GDM1 (cell line): Measurements from ENCODE around the gene KSR1.
"Not testable (repeated sequence)": the region's sequence is repeated elsewhere in the genome, so short reads cannot be mapped to it uniquely, and the experiment has no call there.

Source experiments
- DNase-seq: peaks from one replicate; lab custom pipeline; 2025; lab: John Stamatoyannopoulos, UW

KSR1 gene

GRCh38 chr17:27610304-27610677 is 154.0 kb downstream of the KSR1 start:
- no peak for DNase-seq

DNA sequence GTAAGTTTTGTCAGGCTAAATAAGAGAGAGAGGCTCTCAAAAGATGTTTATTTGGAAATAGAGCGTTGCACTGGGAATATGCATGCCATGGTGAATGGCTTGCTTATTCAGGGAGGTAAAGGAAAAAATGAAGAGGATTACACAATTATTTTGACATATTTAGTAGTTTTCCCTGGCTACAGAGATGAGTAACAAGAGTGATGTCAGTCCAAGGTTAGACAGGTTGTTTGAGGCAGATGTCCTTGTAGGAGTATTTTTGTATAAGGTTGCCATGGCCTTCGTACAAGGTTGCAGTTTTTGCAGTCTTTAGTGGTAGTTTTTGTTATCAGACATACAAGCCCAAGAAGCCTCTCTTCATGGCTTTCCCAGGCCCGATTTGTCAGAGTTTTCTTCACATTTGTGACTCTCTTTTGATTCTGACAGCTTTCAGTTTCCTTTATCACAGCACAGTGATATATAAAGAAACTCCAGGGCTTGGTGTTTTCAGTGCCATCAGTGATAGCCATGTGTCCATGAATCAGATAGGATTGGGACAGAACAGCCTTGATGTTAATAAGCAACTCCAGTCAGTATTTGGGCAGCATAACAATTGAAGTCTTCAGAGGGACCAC is 156.0 kb downstream of the KSR1 start:
- DNase-seq, result no peak

DNA sequence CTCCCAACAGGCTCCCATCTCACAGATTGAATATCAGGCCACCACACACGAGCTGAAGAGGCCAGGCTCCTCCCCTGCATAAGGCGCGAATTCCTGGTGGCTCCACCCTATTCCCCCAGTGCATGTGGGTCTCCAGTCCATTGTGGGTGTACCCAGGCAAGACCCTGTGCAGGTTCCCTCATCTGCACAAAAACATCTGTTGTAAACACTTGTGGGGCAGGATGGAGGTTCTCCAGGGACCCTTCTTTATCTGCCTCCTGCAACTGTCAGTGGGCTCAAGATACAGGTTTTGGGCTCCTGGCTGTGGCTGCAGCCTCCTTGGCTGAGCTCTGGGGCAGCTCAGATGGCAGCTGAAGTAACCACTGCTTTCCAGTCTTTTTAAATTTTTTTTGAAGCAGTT is 157.2 kb downstream of the KSR1 start:
- no peak for DNase-seq

GRCh38 chr17:27615121-27615520 is 158.9 kb downstream of the KSR1 start:
- DNase-seq, result no peak

- no peak for DNase-seq
Observed at GRCh38 chr17:27616414-27616813, 160.2 kb downstream of the KSR1 start.

GRCh38 chr17:27618417-27618816 is 162.2 kb downstream of the KSR1 start:
- DNase-seq, result no peak

DNA sequence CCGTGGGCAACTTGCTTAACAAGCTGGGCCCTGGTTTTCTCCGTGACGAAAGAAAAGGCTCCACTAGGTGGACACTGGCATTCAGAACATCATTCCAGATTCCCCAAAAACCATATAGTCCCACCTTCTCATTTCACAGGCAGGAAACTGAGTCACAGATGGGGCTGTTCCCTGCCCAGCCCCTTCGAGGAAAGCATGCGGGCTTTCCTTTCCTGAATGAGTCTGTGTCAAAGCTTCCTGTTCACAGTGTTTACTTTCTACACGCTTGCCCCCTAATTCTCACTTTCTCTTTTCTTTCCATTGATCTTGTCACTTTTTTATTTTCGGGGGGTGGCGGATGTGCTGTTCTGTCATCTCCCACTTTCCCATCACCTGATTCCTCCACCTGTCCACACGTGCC is 164.5 kb downstream of the KSR1 start:
- no peak for DNase-seq

DNA sequence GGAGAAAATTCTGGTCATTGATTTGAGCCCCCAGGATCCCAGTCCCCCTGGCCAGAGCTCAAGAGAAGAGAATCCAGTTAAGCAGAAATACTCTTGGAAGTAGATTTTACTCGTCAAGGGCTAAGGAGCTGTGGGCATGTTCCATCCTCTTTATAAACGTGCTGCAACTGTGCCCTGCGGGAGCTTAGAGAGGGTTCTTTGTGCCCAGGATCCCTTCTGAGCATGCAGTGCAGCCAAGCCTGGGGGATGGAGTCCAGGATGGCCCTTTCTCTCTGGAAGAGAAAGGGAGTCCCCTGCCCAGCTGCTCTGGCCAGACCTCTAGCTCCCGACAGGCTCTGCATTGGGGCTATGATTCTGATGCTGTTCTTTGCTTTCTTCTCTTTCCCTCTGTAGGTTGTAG is 165.3 kb downstream of the KSR1 start:
- no peak for DNase-seq

GRCh38 chr17:27621942-27622559 is 165.8 kb downstream of the KSR1 start:
- no peak for DNase-seq

DNA sequence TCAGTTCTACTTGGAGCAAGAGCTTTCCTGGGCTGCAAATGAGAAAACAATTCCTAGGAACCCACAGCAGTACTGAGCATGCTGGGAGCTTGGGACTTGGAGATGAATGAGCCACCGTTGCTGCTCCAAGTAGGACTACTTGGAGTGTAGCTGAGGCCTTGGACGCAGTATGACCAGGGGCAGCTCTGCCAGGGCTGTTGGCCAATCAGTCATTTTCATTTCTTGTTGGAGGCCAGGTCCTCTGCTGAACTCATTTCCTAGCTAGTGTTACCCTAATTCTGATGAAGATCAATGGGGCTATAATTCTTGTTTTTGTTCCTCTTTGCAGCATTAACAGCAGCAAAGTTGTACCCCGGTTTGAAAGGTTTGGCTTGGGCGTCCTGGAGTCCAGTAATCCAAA is 166.7 kb downstream of the KSR1 start:
- DNase-seq, result no peak

DNA sequence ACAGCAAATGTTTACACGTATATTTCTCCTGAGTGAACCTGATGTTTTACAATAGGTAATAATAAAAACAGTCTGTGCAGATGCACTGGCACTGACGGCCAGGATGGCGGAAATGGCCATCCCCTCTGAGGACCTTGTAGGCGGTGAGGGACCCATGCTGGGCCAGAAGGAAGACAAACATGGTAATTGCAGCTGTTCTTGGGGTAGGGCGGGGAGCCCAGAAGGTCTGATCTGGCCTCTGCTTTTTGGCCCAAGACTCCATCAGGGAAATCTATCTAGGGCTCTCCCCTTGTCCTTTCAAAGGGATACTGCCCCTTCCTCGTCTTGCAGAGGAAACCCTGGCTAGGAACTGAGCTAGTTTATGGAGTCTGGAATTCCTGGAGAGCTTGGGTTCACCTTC is 167.4 kb downstream of the KSR1 start:
- DNase-seq, result no peak

- no peak for DNase-seq
Observed at GRCh38 chr17:27624539-27624938, 168.3 kb downstream of the KSR1 start.

DNA sequence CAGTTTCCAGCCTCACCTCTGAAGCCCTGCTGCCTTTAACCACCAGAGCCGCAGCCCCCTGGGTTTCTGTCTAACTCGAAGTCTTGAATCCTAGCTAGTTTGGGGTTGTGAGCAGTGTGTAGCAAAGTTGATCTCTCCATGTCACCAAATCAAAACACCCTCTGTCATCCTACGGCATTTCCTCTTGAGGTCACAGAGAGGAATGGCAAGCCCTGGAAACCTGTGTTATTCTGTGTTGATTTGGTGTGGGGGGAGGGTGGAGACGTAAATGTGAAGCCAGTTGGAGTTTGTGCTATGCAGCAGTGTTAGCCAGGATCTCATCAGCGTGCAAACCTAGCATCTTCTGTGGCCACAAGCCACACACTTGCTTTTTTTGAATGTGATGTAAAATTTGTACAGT is 169.6 kb downstream of the KSR1 start:
- DNase-seq, result no peak

- no peak for DNase-seq
Observed at GRCh38 chr17:27627514-27627913, 171.3 kb downstream of the KSR1 start.

DNA sequence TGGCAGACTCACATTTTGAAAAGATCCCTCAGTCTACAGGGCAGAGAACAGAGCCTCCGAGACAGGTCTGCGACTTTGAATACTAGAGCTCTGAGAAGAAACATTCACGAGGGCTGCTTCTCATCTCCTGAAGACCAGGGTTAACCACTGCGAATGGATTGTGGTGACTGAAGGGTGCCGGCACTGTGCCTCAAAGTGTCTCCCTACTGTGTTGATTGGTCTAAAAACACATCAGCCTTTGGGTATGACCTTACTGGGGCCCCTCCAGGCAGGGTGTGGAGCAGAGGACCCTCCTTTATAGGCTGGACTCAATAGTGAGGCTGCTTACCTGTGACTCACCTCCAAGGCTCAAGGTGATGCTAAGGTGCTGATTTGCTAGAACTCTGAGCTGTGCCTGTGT is 172.1 kb downstream of the KSR1 start:
- DNase-seq, result no peak

- DNase-seq, result not testable (repeated sequence)
Observed at GRCh38 chr17:27629260-27629659, 173.0 kb downstream of the KSR1 start.

GRCh38 chr17:27630607-27631410 is 174.6 kb downstream of the KSR1 start, which contains the start of gene LGALS9:
TSS of gene LGALS9 (plus strand) at chr17:27631188. CDS start at chr17:27631266, 78 bp downstream.
- peak; percentile 50 for DNase-seq

DNA sequence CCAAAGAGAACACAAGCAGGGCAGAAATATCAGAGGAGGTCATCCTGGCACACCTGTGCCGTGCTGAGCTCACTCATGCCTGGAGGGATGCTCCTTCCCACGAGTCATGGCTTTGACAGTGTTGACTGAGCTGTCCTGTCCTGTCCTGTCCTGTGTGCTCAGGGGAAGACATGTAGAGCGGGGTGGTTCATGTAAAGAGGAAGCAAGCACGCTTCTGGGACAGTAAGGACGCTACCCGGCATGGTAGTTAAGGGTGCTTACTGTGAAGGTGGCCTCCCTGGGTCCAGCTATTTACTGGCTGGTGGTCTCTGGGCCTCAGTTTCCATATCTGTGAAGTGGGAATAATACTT is 175.1 kb downstream of the KSR1 start:
- DNase-seq, result peak; percentile 32

- DNase-seq, result no peak
Observed at GRCh38 chr17:27631897-27632725, 175.9 kb downstream of the KSR1 start.

DNA sequence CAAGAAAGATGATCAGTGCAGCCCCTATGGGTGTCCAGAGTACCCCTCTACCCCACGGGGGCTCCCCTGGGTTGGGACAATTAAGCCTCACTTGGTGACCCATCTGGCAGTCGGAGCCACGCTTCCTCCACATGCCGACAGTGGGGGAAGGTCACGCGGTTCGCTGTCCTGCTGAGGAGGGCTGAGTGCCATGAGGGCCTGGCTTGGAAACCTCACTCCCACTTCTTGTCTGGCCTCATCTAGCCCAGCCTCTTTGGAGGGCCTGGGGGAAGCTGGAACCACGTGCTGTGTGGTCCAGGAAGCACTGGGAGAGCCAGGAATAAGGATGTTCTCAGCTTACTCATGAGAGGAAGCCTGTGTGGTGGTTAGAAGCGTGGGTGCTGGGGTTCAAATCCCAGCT is 176.5 kb downstream of the KSR1 start:
- DNase-seq, result peak; percentile 23

DNA sequence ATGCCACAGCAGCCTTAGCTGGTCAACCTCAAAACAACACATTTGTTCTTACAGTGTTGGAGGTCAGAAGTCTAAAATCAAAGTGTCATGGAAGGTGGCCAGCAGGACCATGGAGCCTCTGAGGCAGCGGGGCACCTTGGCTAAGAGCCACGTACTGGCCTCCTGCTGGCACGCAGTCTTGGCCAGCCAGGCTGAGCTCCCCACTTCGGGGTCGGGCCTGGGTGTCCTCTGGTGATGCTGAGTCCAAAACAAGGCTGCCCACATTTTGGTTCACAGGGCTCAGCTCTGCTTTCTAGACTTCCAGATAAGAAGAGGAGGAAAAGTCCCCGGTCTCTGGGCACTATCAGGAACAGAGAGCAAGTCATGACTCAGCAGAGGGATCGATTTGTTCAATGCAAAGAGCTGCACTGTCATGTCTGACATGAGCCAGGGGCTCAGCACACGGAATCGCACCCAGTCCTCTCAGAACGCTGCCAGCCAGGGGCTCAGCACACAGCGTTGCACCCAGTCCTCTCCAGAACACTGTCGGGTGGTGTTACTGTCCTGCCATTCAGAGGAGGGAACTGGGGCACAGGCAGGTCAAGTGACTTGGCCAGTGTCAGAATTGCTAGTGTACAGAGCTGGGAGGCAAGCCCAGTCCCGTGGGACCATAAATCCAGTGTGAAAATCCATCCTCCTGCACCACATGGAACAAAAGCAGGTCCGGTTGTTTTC is 177.2 kb downstream of the KSR1 start:
- DNase-seq, result no peak

DNA sequence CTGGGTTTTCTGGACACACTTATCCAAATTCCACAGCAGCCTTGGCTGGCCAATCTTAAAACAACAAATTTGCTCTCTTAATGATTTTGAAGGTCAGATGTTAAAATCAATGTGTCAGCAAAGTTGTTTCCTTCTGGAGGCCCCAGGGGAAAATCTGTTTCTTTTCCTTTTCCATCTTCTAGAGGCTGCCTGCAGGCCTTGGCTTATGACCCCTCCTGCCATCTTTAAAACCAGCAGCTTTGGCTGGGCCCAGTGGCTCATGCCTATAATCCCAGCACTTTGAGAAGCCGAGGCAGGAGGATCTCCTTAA is 177.7 kb downstream of the KSR1 start:
- no peak for DNase-seq
